HUES64 (cell line): ENCODE measurements around the gene TUBD1.
"Not testable (repeated sequence)": the region's sequence is repeated elsewhere in the genome, so short reads cannot be mapped to it uniquely, and the experiment has no call there.

Experiments used
- H3K27ac ChIP-seq: 2 replicates; pipeline ENCODE4 v1.7.0; 2013; ENCODE audit warnings: low read depth, low read length, inconsistent platforms
- H3K27me3 ChIP-seq: 2 replicates; pipeline ENCODE4 v1.6.1; 2013; ENCODE audit warnings: mild to moderate bottlenecking, low read length; ENCODE audit not compliant: insufficient read depth
- H3K36me3 ChIP-seq: 2 replicates; pipeline ENCODE4 v1.6.1; 2013; ENCODE audit warnings: mild to moderate bottlenecking, low read length; ENCODE audit not compliant: insufficient read depth
- H3K4me1 ChIP-seq: 2 replicates; pipeline ENCODE4 v1.6.1; 2013; ENCODE audit warnings: mild to moderate bottlenecking, low read length, moderate library complexity; ENCODE audit not compliant: insufficient read depth
- H3K4me3 ChIP-seq: 2 replicates; pipeline ENCODE4 v1.5.1; 2013; ENCODE audit warnings: mild to moderate bottlenecking, low read length, moderate library complexity
- H3K9ac ChIP-seq: 2 replicates; pipeline ENCODE4 v1.6.1; 2013; ENCODE audit warnings: mild to moderate bottlenecking, low read depth, low read length
- H3K9me3 ChIP-seq: 2 replicates; pipeline ENCODE4 v1.6.1; 2013; ENCODE audit warnings: low read depth, low read length; ENCODE audit not compliant: insufficient read depth
- WGBS: fragments of 150-250, 120-280 bp; methylation state at CpG from one replicate; pipeline ENCODE4 v1.1.7; 2013; ENCODE audit warnings: missing lambda C conversion rate; 5-methylcytosine and 5-hydroxymethylcytosine counted together

TUBD1 gene

GRCh38 chr17:59830007-59830630 is 62.6 kb downstream of the TUBD1 start:
- Histone ChIP-seq H3K9me3 (no peaks in the 10 kb centered on the region), H3K27me3 (no peaks in the 10 kb centered on the region), H3K9ac (no peak overlapping the region), H3K4me3 (no peak overlapping the region), H3K36me3 (no peaks in the 10 kb centered on the region), H3K4me1 (peaks cover 35% of the 10 kb centered on the region), H3K27ac (no peak overlapping the region)
- WGBS: 91% methylated on average over 2 of the region's 3 CpGs

- no peaks in the 10 kb centered on the region for H3K27me3 ChIP-seq
- H3K9ac ChIP-seq: no peak overlapping the region
- peaks cover 35% of the 10 kb centered on the region for H3K4me1 ChIP-seq
- H3K9me3 ChIP-seq: no peaks in the 10 kb centered on the region
- H3K36me3 ChIP-seq: no peaks in the 10 kb centered on the region
- 87% methylated on average over 2 of the region's 4 CpGs for WGBS
- no peak overlapping the region for H3K4me3 ChIP-seq
- H3K27ac ChIP-seq: no peak overlapping the region
Observed at GRCh38 chr17:59829217-59830006, 63.3 kb downstream of the TUBD1 start.

- H3K36me3 ChIP-seq, H3K9me3 ChIP-seq, H3K27ac ChIP-seq, H3K27me3 ChIP-seq, H3K9ac ChIP-seq, H3K4me3 ChIP-seq: not testable (repeated sequence)
- 89% methylated on average over 5 of the region's 7 CpGs for WGBS
- peaks cover 35% of the 10 kb centered on the region for H3K4me1 ChIP-seq
Observed at GRCh38 chr17:59828819-59829216, 63.9 kb downstream of the TUBD1 start.

- H3K27ac ChIP-seq: no peak overlapping the region
Observed at GRCh38 chr17:59828478-59828760, 64.3 kb downstream of the TUBD1 start.

GRCh38 chr17:59827721-59828477 is 64.8 kb downstream of the TUBD1 start:
- H3K4me1 ChIP-seq: peaks cover 35% of the 10 kb centered on the region
- no peaks in the 10 kb centered on the region for H3K9me3 ChIP-seq
- H3K4me3 ChIP-seq: no peak overlapping the region
- H3K36me3 ChIP-seq: no peaks in the 10 kb centered on the region
- WGBS: 93% methylated on average over 5 of the region's 5 CpGs
- H3K27me3 ChIP-seq: no peaks in the 10 kb centered on the region
- no peak overlapping the region for H3K9ac ChIP-seq
- peak overlapping the region; percentile 30; the same call in 1 of the 2 replicates for H3K27ac ChIP-seq

More at GRCh38 chr17:59828478-59828760, 64.3 kb downstream of the TUBD1 start:
- Histone ChIP-seq H3K9ac (no peak overlapping the region), H3K9me3 (no peaks in the 10 kb centered on the region), H3K4me3 (no peak overlapping the region), H3K36me3 (no peaks in the 10 kb centered on the region), H3K4me1 (peaks cover 35% of the 10 kb centered on the region), H3K27me3 (no peaks in the 10 kb centered on the region)
- WGBS: 88% methylated on average over 2 of the region's 2 CpGs

- WGBS: 95% methylated on average over 4 of the region's 4 CpGs
- Histone ChIP-seq H3K9ac (no peak overlapping the region), H3K9me3 (no peaks in the 10 kb centered on the region), H3K27me3 (no peaks in the 10 kb centered on the region), H3K4me1 (peaks cover 35% of the 10 kb centered on the region), H3K27ac (no peak overlapping the region), H3K36me3 (no peaks in the 10 kb centered on the region; the same call in 1 of the 2 replicates), H3K4me3 (no peak overlapping the region)
Observed at GRCh38 chr17:59826706-59827453, 65.9 kb downstream of the TUBD1 start.

- Histone ChIP-seq H3K27ac (0 out of 2 replicates have a peak overlapping the region, but pooled peaks have one; percentile 24), H3K36me3 (no peaks in the 10 kb centered on the region; the same call in 1 of the 2 replicates), H3K9me3 (no peaks in the 10 kb centered on the region), H3K4me1 (peaks cover 35% of the 10 kb centered on the region), H3K4me3 (no peak overlapping the region), H3K9ac (no peak overlapping the region), H3K27me3 (no peaks in the 10 kb centered on the region)
- 81% methylated on average over 5 of the region's 5 CpGs for WGBS
Observed at GRCh38 chr17:59825533-59826322, 67.0 kb downstream of the TUBD1 start.

GRCh38 chr17:59815965-59816364 is 76.8 kb downstream of the TUBD1 start:
- H3K27me3 ChIP-seq: no peaks in the 10 kb centered on the region
- no peak overlapping the region for H3K9ac ChIP-seq
- H3K4me1 ChIP-seq: no peaks in the 10 kb centered on the region
- WGBS: no CpG with 5 or more reads among the region's 1 CpG
- H3K36me3 ChIP-seq: peaks cover 12% of the 10 kb centered on the region
- H3K27ac ChIP-seq: no peak overlapping the region
- H3K9me3 ChIP-seq: no peaks in the 10 kb centered on the region
- no peak overlapping the region for H3K4me3 ChIP-seq

- Histone ChIP-seq H3K4me1 (no peaks in the 10 kb centered on the region), H3K9ac (no peak overlapping the region), H3K9me3 (no peaks in the 10 kb centered on the region), H3K4me3 (no peak overlapping the region), H3K27ac (no peak overlapping the region), H3K36me3 (peaks cover 12% of the 10 kb centered on the region), H3K27me3 (no peaks in the 10 kb centered on the region)
- WGBS: 94% methylated on average over 3 of the region's 3 CpGs
Observed at GRCh38 chr17:59814685-59815084, 78.1 kb downstream of the TUBD1 start.

- peaks cover 12% of the 10 kb centered on the region for H3K36me3 ChIP-seq
Observed at GRCh38 chr17:59814276-59814675, 78.5 kb downstream of the TUBD1 start.

More at GRCh38 chr17:59814276-59814675, 78.5 kb downstream of the TUBD1 start:
- H3K9ac ChIP-seq: no peak overlapping the region
- H3K27ac ChIP-seq: no peak overlapping the region
- H3K27me3 ChIP-seq: no peaks in the 10 kb centered on the region
- no peaks in the 10 kb centered on the region for H3K4me1 ChIP-seq
- no peaks in the 10 kb centered on the region for H3K9me3 ChIP-seq
- WGBS: 100% methylated on average over 1 of the region's 1 CpG
- no peak overlapping the region for H3K4me3 ChIP-seq
